Activated CD4-positive, alpha-beta T cell treated with anti-CD3 and anti-CD28 coated beads, Interleukin-2, amount 10 ng/mL, durations not matched to agents 24 days and 14 days (primary cell): Measurements from ENCODE around the gene OSMR. TPM values are rescaled to one million over a fixed set of nuclear protein-coding genes. Genes with fewer than 3 reads are reported as not detected.

Experiments
- DNase-seq: peaks from one replicate; pipeline ENCODE4 v3.0.0; 2022
- H3K27ac Mint-ChIP-seq: one replicate; pipeline ENCODE4 v1.8.0; 2022; ENCODE audit warnings: mild to moderate bottlenecking, mixed read lengths
- H3K27me3 Mint-ChIP-seq: one replicate; pipeline ENCODE4 v1.8.0; 2022; ENCODE audit warnings: mixed read lengths
- H3K36me3 Mint-ChIP-seq: one replicate; pipeline ENCODE4 v1.8.0; 2022; ENCODE audit warnings: low read depth, mild to moderate bottlenecking, mixed read lengths
- H3K4me1 Mint-ChIP-seq: one replicate; pipeline ENCODE4 v1.8.0; 2021; ENCODE audit warnings: mixed read lengths
- H3K4me3 Mint-ChIP-seq: one replicate; pipeline ENCODE4 v1.8.0; 2022; ENCODE audit warnings: mild to moderate bottlenecking, moderate library complexity, mixed read lengths
- H3K9me3 Mint-ChIP-seq: one replicate; pipeline ENCODE4 v1.8.0; 2021; ENCODE audit warnings: mixed read lengths
- intact Hi-C: fragments of 100-400 bp; cut with micrococcal nuclease; formaldehyde crosslinking; loops from one replicate; pipeline ENCODE4 v1.15.1; 2023
- total RNA-seq: library from RNA; stranded (reverse); gene quantifications from 2 replicates; pipeline ENCODE4 v1.2.3, GENCODE V29; 2022

OSMR gene
- total RNA-seq, 1 donor from 2014 or later, result not detected

DNA sequence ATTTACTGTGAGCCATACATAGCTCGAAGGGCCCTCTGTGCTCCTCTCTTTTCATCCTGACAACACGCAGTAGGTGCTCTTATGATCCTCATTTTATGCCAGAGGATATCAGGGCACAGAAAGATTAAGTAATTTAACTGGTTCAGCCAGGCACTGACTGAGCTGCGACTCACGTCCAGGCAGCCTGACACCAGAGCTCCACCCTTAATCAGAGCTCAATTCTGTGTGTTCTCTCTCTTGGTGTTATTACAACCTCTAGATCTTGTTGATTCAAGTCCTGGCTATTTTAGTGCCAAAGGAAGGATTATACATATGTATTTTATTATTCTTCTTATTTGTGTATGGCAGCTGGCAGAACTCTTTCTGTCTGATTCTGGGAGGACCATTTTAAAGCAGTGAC lies 59.7 kb downstream of the OSMR start:
- Mint-ChIP-seq H3K9me3 (peaks cover 8% of the 10 kb centered on the region), H3K27ac (no peak overlapping the region), H3K36me3 (peaks cover 2% of the 10 kb centered on the region), H3K4me1 (no peaks in the 10 kb centered on the region), H3K27me3 (peaks cover 2% of the 10 kb centered on the region), H3K4me3 (no peak overlapping the region)
- DNase-seq, result no peak
- intact Hi-C loops, result no loop called here

DNA sequence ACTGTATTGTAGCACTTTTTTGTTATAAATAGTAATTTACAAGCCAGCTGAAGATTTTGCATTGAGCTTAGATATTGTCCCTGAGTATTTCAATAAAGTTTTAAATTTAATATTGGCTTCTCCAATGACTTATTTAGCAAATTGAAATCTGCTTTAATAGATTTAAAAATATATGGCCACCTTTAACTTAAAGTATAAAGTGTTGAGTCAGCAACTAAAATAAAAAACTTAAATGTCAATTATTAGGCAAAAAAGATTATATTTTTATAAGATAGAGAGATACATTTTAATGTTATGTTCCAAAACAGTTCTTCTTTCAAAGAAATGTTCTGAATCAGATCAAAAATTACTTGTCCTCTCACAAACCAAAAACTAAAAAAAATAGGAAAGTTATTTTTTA lies 60.7 kb downstream of the OSMR start:
- Mint-ChIP-seq H3K27ac (no peak overlapping the region), H3K9me3 (peaks cover 8% of the 10 kb centered on the region), H3K4me3 (no peak overlapping the region), H3K4me1 (no peaks in the 10 kb centered on the region), H3K27me3 (peaks cover 3% of the 10 kb centered on the region), H3K36me3 (peaks cover 2% of the 10 kb centered on the region)
- intact Hi-C loops, result no loop called here
- DNase-seq, result no peak

- no peaks in the 10 kb centered on the region for H3K36me3 Mint-ChIP-seq
- H3K4me1 Mint-ChIP-seq, result no peaks in the 10 kb centered on the region
- H3K27me3 Mint-ChIP-seq, result peaks cover 26% of the 10 kb centered on the region
- DNase-seq, result no peak
- H3K9me3 Mint-ChIP-seq, result peaks cover 10% of the 10 kb centered on the region
- no peak overlapping the region for H3K4me3 Mint-ChIP-seq
- intact Hi-C loops, result no loop called here
- no peak overlapping the region for H3K27ac Mint-ChIP-seq
These were observed 66.1 kb downstream of the OSMR start for GRCh38 chr5:38911933-38912332.

DNA sequence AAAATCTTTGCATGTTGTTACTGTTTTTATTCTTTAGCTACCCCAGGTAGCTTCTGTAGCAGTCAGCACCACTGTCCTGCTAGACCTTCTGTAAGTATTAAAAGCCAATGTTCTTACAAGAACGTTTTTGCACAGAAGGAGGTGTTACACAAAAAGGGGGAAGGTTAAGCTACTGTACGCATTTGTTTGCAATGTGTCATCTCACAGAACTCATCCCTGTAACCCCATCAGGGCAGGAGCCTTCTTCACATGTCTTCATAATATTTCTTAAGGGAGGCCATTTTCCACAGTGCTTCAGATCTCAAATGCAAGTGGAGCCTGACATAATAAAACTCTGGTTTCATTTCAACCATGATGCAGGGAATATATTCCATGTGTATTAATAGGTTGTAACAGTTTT lies 67.9 kb downstream of the OSMR start:
- H3K4me3 Mint-ChIP-seq, result no peak overlapping the region
- H3K9me3 Mint-ChIP-seq, result peaks cover 10% of the 10 kb centered on the region
- no peaks in the 10 kb centered on the region for H3K4me1 Mint-ChIP-seq

GRCh38 chr5:38916802-38917201 lies 71.0 kb downstream of the OSMR start:
- no peaks in the 10 kb centered on the region for H3K36me3 Mint-ChIP-seq
- peaks cover 2% of the 10 kb centered on the region for H3K9me3 Mint-ChIP-seq
- H3K27ac Mint-ChIP-seq, result no peak overlapping the region
- intact Hi-C loops, result no loop called here
- no peak overlapping the region for H3K4me3 Mint-ChIP-seq
- peak; percentile 47 for DNase-seq
- H3K27me3 Mint-ChIP-seq, result peaks cover 46% of the 10 kb centered on the region
- no peaks in the 10 kb centered on the region for H3K4me1 Mint-ChIP-seq

More for the DNA sequence above, 67.9 kb downstream of the OSMR start:
- intact Hi-C loops, result no loop called here
- no peaks in the 10 kb centered on the region for H3K36me3 Mint-ChIP-seq
- no peak for DNase-seq
- no peak overlapping the region for H3K27ac Mint-ChIP-seq
- peaks cover 36% of the 10 kb centered on the region for H3K27me3 Mint-ChIP-seq

DNA sequence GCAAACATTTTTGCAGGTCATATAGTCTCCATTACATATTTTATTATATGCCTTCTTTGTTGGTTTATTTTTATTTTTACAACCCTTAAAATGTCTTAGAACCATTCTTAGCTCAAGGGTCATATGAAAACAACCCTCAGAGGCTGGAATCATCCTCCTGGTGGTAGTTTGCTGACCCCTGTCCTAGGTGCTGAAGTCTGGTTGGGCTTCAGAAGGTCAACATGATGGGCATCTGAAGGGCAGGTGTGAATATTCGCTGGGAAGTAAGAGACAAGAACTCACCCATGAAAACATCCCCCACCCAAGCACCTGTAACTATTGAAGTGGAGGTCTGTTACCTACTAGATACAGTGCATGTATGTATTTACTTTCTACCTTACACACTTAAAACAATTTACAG lies 75.4 kb downstream of the OSMR start:
- DNase-seq, result no peak
- peaks cover 45% of the 10 kb centered on the region for H3K27me3 Mint-ChIP-seq
- no peaks in the 10 kb centered on the region for H3K4me1 Mint-ChIP-seq
- H3K27ac Mint-ChIP-seq, result no peak overlapping the region
- H3K36me3 Mint-ChIP-seq, result no peaks in the 10 kb centered on the region
- intact Hi-C loops, result no loop called here
- H3K4me3 Mint-ChIP-seq, result no peak overlapping the region
- no peaks in the 10 kb centered on the region for H3K9me3 Mint-ChIP-seq

GRCh38 chr5:38922199-38922598 lies 76.4 kb downstream of the OSMR start:
- Mint-ChIP-seq H3K4me3 (no peak overlapping the region), H3K9me3 (no peaks in the 10 kb centered on the region), H3K36me3 (no peaks in the 10 kb centered on the region), H3K27me3 (peaks cover 40% of the 10 kb centered on the region), H3K4me1 (no peaks in the 10 kb centered on the region), H3K27ac (no peak overlapping the region)
- intact Hi-C loops, result loop anchor here (2.0 kb wide), 1 partner anchor 481 kb away; no protein-coding TSS in a partner anchor
- peak; percentile 79 for DNase-seq

GRCh38 chr5:38923661-38924451 lies 78.0 kb downstream of the OSMR start:
- Mint-ChIP-seq H3K27ac (no peak overlapping the region), H3K27me3 (peaks cover 32% of the 10 kb centered on the region), H3K4me1 (no peaks in the 10 kb centered on the region), H3K36me3 (no peaks in the 10 kb centered on the region), H3K4me3 (no peak overlapping the region), H3K9me3 (peaks cover 6% of the 10 kb centered on the region)
- DNase-seq, result no peak
- intact Hi-C loops, result loop anchor here (2.0 kb wide), 1 partner anchor 483 kb away; no protein-coding TSS in a partner anchor

DNA sequence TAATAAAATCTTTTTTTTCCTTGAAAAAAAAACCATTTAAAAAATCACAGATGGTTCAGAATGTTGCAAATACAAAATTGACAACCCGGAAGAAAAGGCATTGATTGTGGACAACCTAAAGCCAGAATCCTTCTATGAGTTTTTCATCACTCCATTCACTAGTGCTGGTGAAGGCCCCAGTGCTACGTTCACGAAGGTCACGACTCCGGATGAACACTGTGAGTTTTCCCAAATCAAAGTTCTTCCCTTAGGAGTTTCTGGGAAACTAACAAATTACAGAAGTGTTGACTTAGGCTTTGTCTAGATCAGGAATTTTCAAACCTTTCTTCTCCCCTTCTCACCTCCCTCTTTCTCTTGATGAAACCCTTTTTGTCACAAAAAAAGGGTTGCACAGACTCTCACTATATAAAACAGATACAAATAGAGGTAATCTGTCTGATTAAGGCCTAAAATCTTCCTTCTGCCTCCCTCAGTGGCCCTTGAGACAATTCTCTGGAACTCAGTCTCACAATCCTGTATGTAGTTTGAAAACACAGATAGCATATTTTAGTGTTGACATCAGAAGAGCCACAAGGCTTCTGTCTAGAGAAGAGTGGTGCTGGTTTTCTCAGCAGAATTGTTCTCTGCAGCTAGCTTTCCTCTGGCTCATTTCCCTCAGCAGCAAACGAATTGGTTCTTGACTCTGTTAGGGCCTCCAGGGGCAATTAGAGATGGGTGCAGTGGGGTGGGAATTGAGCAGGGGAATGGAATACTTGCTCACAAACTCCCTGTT lies 79.5 kb downstream of the OSMR start:
- Mint-ChIP-seq H3K27me3 (peaks cover 21% of the 10 kb centered on the region), H3K9me3 (peaks cover 6% of the 10 kb centered on the region), H3K4me3 (no peak overlapping the region), H3K36me3 (no peaks in the 10 kb centered on the region), H3K27ac (no peak overlapping the region), H3K4me1 (no peaks in the 10 kb centered on the region)
- no peak for DNase-seq
- intact Hi-C loops, result no loop called here

DNA sequence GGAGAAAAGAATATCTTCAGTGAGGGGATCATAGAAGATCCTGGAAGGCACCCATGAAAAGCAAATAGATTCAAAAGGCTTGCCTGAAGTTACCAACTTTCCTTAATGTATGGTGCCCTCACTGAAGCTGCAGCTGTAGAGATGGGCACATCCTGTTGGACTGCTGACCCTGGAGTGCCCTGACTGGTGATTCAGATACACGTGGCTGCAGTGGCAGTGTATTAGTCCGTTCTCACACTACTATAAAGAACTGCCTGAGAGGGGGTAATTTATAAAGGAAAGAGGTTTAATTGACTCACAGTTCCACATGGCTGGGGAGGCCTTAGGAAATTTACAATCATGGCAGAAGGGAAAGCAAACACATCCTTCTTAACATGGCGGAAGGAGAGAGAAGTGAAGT lies 80.3 kb downstream of the OSMR start:
- intact Hi-C loops, result no loop called here
- no peak overlapping the region for H3K4me3 Mint-ChIP-seq

DNA sequence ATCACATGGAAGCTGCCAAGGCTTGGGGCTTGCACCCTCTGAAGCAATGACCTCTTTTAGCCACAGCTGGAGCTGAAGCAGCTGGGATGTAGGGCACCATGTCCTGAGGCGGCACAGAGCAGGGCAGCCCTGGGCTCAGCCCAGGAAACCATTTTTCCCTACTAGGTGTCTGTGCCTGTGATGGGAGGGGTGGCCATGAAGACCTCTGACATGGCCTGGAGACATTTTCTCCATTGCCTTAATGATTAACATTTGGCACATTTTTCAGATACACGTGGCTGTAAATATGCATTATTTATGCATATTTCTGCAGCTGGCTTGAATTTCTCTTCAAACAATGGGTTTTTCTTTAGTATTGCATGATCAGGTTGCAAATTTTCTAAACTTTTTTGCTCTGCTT lies 81.7 kb downstream of the OSMR start:
- H3K27ac Mint-ChIP-seq, result no peak overlapping the region
- H3K4me3 Mint-ChIP-seq, result no peak overlapping the region
- H3K36me3 Mint-ChIP-seq, result no peaks in the 10 kb centered on the region
- peaks cover 21% of the 10 kb centered on the region for H3K27me3 Mint-ChIP-seq
- H3K9me3 Mint-ChIP-seq, result peaks cover 6% of the 10 kb centered on the region
- intact Hi-C loops, result no loop called here
- H3K4me1 Mint-ChIP-seq, result no peaks in the 10 kb centered on the region
- no peak for DNase-seq

More for the DNA sequence above, 80.3 kb downstream of the OSMR start:
- Mint-ChIP-seq H3K27me3 (peaks cover 23% of the 10 kb centered on the region), H3K27ac (no peak overlapping the region), H3K9me3 (peaks cover 6% of the 10 kb centered on the region), H3K36me3 (no peaks in the 10 kb centered on the region), H3K4me1 (no peaks in the 10 kb centered on the region)
- no peak for DNase-seq

DNA sequence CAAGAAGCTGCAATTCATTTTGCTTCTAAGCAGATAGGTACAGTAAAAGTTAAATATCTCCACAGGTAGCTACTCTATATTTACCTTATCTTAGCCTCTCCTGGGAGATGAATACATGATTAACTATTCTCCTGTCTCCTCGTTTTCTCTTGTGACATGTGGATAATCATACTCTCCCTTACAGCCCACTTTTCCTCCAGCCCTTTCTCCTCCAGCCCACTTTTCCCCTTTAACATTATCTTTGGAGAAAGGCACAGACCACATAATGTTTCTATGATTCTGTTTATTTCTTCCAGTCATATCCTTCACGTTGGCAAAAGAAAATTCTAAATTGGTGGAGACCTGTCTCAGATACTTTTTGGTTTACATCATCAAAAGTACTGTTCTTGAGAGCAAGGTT lies 84.0 kb downstream of the OSMR start:
- no peaks in the 10 kb centered on the region for H3K4me1 Mint-ChIP-seq

DNA sequence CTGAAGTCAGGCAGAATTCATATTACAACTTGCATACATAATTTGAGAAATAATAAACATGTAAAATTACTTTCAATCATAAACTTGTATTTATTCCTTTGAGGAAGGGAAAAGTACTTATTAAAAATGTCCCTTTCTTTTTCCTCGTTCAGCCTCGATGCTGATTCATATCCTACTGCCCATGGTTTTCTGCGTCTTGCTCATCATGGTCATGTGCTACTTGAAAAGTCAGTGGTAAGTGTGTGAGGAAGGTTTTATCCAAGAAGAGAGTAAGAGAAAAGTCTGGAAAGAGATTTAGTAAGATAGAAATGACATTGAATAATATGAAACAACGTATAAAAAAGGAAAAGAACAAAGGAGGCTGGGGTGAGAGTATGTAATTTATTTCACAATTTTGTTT lies 85.9 kb downstream of the OSMR start:
- no peak overlapping the region for H3K27ac Mint-ChIP-seq
- H3K36me3 Mint-ChIP-seq, result peaks cover 2% of the 10 kb centered on the region
- no peak overlapping the region for H3K4me3 Mint-ChIP-seq
- H3K9me3 Mint-ChIP-seq, result peaks cover 6% of the 10 kb centered on the region
- no peaks in the 10 kb centered on the region for H3K4me1 Mint-ChIP-seq
- no peak for DNase-seq
- peaks cover 5% of the 10 kb centered on the region for H3K27me3 Mint-ChIP-seq
- intact Hi-C loops, result no loop called here

More for the DNA sequence above, 84.0 kb downstream of the OSMR start:
- Mint-ChIP-seq H3K27ac (no peak overlapping the region), H3K36me3 (no peaks in the 10 kb centered on the region), H3K27me3 (peaks cover 16% of the 10 kb centered on the region), H3K4me3 (no peak overlapping the region), H3K9me3 (peaks cover 6% of the 10 kb centered on the region)
- DNase-seq, result no peak
- intact Hi-C loops, result no loop called here

GRCh38 chr5:38932854-38933408 lies 87.1 kb downstream of the OSMR start:
- no peaks in the 10 kb centered on the region for H3K4me1 Mint-ChIP-seq
- intact Hi-C loops, result no loop called here
- H3K27me3 Mint-ChIP-seq, result peaks cover 5% of the 10 kb centered on the region
- peaks cover 4% of the 10 kb centered on the region for H3K9me3 Mint-ChIP-seq
- H3K27ac Mint-ChIP-seq, result no peak overlapping the region
- no peak overlapping the region for H3K4me3 Mint-ChIP-seq
- H3K36me3 Mint-ChIP-seq, result peaks cover 6% of the 10 kb centered on the region
- DNase-seq, result no peak
